Left ventricle myocardium inferior (tissue), 1 donor: ENCODE results near the gene SOCS3. TPM values are rescaled to one million over a fixed set of nuclear protein-coding genes. Genes with fewer than 3 reads are reported as not detected.

ENCODE experiments used
- DNase-seq: peaks from one replicate; pipeline ENCODE4 v3.0.0-alpha.2; 2020
- H3K27ac ChIP-seq: fragments of 200-600 bp; replicated peaks from 2 replicates; pipeline ENCODE4 v1.8.0; 2021
- H3K27me3 ChIP-seq: fragments of 200-600 bp; 2 replicates; pipeline ENCODE4 v1.8.0; 2021; ENCODE audit warnings: low read depth
- H3K36me3 ChIP-seq: fragments of 200-600 bp; 2 replicates; pipeline ENCODE4 v1.8.0; 2021
- H3K4me1 ChIP-seq: fragments of 200-600 bp; 2 replicates; pipeline ENCODE4 v1.8.0; 2021
- H3K4me3 ChIP-seq: fragments of 200-600 bp; 2 replicates; pipeline ENCODE4 v1.8.0; 2021; ENCODE audit warnings: mild to moderate bottlenecking, moderate library complexity
- H3K9me3 ChIP-seq: fragments of 200-600 bp; replicated peaks from 2 replicates; pipeline ENCODE4 v1.8.0; 2021
- intact Hi-C: fragments of 100-400 bp; cut with micrococcal nuclease; formaldehyde crosslinking; loops from one replicate; pipeline ENCODE4 v1.11.0; 2022
- total RNA-seq: library from RNA; stranded (reverse); fragmentation: NEBNext Ultra II Directional; extraction: Animal tissue kit (Norgen Biotek cat#: 25700); gene quantifications from one replicate; pipeline ENCODE4 v1.2.1, GENCODE V29; 2021
- TF ChIP-seq, protein P1 (sequence below): fragments of 200-600 bp; IDR thresholded peaks from 2 replicates; pipeline ENCODE4 v1.8.0; 2021; ENCODE audit warnings: antibody characterized with exemption, mild to moderate bottlenecking, borderline replicate concordance
- donor health status: DM: no; HTN: yes; CAD: no; lungs with severe emphysema.

The SOCS3 gene
- total RNA-seq, 1 donor from 2014 or later: 9.5 TPM

DNA sequence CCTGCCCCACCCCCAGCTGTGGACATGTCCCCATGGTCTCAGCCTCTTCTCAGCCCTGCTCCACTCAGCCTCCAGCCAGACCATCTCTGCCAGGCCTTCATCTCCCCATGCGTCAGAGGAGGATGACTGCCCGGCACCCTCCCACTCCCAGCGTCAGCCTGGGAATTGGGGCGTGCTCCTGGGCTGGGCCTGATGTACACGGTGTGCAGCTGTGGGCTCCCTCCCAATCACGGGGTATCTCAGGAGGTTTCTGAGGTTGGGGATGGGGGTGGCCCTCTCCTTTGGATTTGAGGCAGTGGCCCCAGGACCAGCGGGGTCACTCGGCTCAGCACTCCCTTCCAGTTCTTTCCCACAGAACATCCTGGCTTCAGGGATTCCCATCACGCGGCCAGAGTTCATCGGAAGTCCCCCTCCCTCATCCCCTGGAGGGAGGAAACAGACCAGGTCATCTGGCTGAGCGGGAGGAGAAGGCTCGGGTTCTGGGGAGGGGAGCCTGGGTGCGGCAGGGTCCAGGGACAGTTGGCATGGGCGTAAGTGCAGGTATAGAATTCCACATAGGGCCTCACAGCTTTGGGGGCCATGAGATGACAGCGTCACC, 36.9 kb downstream of the SOCS3 start:
- H3K4me3 ChIP-seq: no peak overlapping the region
- no peaks in the 10 kb centered on the region for H3K36me3 ChIP-seq
- peak; percentile 85 for DNase-seq
- H3K27ac ChIP-seq: peak overlapping the region; percentile 92
- intact Hi-C loops: no loop called here
- no peaks in the 10 kb centered on the region for H3K9me3 ChIP-seq
- no peaks in the 10 kb centered on the region for H3K27me3 ChIP-seq
- peaks cover 42% of the 10 kb centered on the region for H3K4me1 ChIP-seq
- TF ChIP-seq, protein P1, sequence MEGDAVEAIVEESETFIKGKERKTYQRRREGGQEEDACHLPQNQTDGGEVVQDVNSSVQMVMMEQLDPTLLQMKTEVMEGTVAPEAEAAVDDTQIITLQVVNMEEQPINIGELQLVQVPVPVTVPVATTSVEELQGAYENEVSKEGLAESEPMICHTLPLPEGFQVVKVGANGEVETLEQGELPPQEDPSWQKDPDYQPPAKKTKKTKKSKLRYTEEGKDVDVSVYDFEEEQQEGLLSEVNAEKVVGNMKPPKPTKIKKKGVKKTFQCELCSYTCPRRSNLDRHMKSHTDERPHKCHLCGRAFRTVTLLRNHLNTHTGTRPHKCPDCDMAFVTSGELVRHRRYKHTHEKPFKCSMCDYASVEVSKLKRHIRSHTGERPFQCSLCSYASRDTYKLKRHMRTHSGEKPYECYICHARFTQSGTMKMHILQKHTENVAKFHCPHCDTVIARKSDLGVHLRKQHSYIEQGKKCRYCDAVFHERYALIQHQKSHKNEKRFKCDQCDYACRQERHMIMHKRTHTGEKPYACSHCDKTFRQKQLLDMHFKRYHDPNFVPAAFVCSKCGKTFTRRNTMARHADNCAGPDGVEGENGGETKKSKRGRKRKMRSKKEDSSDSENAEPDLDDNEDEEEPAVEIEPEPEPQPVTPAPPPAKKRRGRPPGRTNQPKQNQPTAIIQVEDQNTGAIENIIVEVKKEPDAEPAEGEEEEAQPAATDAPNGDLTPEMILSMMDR: no peak

DNA sequence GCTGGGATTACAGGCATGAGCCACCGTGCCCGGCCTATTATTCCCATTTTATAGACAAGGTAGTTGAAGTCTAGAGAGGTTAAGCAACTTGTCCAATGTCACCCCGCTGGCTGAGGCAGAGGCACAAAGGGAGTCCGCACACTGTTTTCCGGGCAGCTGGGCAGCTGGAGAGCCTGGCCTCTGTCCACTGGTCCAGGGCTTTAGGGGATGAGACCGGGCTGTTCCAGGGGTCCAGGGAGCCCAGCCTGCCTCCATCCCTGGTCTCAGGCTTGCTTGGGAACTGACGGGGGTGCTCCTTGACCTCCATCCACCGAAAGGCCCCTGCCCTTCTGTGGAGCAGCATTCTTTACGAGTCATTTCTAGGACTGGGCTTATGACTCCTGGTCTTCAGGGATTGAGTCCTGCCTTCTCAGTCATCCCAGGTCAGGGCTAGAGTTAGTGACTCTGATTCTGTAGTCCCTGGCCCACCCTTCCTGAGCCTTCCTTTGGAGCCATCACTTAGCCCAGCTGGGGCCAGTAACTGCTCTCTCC, 37.5 kb downstream of the SOCS3 start:
- no peaks in the 10 kb centered on the region for H3K9me3 ChIP-seq
- H3K4me1 ChIP-seq: peaks cover 48% of the 10 kb centered on the region
- TF ChIP-seq, protein P1: no peak
- no peaks in the 10 kb centered on the region for H3K27me3 ChIP-seq
- H3K4me3 ChIP-seq: no peak overlapping the region
- no peaks in the 10 kb centered on the region for H3K36me3 ChIP-seq
- intact Hi-C loops: no loop called here
- H3K27ac ChIP-seq: peak overlapping the region; percentile 92
- no peak for DNase-seq

DNA sequence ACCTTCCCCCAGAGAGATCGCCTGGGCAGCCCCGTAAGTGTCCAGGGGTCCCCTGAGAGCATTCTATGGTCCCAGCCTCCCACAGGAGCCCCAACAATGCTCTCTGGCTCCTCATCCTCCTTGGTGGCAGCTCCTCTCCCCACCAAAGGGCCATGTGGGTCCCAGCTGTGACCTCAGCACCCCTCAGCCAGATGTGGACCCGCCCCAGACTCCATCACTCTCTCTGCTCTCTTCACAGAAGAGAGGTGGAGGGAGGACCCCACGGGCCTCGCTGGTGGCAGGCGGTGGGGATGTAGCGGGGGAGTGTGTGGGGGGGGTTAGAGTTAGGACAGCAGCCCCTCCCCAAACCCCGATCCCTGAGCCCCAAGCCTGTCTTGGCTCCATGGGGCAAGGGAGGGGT, 41.0 kb downstream of the SOCS3 start:
- Histone ChIP-seq H3K27me3 (no peaks in the 10 kb centered on the region), H3K9me3 (no peaks in the 10 kb centered on the region), H3K4me3 (no peak overlapping the region), H3K36me3 (no peaks in the 10 kb centered on the region), H3K27ac (no peak overlapping the region), H3K4me1 (peaks cover 59% of the 10 kb centered on the region)
- TF ChIP-seq, protein P1: no peak
- no peak for DNase-seq
- intact Hi-C loops: no loop called here

DNA sequence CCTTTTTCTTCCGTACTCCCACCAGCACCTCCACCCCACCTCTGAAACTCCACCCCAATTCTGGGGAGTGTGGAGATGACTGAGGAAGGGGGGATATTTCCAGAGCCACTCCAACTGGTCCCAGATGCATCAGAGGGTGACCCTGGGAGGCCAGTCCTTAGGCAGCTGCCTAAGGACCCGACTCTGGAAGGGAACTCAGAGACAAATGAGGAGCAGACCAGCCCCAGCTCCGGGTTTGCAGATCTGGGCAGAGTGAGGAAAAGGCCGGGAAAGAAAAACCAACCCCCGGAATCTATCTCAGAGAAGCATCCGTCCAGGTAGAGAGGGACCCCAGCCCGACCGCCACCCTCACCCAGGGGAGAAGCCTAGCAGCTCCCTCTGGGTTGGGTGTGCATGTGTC, 41.5 kb downstream of the SOCS3 start:
- H3K9me3 ChIP-seq: no peaks in the 10 kb centered on the region
- H3K27ac ChIP-seq: no peak overlapping the region
- no peak overlapping the region for H3K4me3 ChIP-seq
- intact Hi-C loops: no loop called here
- peaks cover 59% of the 10 kb centered on the region for H3K4me1 ChIP-seq
- no peak for DNase-seq
- no peaks in the 10 kb centered on the region for H3K27me3 ChIP-seq
- no peaks in the 10 kb centered on the region for H3K36me3 ChIP-seq
- TF ChIP-seq, protein P1: no peak

DNA sequence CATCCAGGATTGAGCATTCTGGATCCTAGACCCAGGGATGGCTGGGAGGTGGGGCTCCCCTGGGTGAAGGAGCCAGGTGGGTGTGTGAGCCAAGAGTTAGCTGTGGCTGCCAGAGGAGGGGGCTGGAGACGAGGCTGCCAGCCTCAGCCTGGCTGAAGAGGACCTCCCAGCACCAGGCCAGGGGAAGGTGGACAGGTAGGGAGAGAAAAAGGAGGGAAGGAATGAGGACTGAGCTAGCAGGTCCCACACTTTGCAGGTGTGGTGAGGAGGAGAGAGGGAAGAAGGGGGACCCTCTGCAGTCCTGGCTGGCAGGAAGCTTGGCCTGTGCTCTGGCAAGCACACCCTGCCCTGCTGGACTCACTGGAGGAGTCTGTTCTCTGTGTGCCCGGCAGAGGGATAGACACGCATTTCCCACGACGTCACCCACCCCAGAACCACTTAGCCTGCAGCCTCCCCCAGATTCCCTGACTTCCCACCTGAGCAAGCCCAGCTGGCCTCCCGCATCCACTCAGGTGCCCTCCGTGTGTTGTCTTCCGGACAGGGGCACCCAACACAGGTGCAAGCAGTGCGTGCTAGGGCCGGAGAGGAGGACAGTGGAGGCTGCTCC, 42.0 kb downstream of the SOCS3 start:
- intact Hi-C loops: no loop called here
- H3K4me1 ChIP-seq: peaks cover 56% of the 10 kb centered on the region
- TF ChIP-seq, protein P1: no peak

More for the DNA sequence above, 42.0 kb downstream of the SOCS3 start:
- Histone ChIP-seq H3K36me3 (no peaks in the 10 kb centered on the region), H3K9me3 (no peaks in the 10 kb centered on the region), H3K27ac (no peak overlapping the region), H3K4me3 (no peak overlapping the region), H3K27me3 (no peaks in the 10 kb centered on the region)
- DNase-seq: no peak
